OCI-M1 (cell line): Measurements from ENCODE around the gene UQCC2.
A peak's percentile ranks its signal among the peaks of the same experiment; 100 is the strongest.

Source experiments
- DNase-seq: peaks from one replicate; lab custom pipeline; 2025; lab: John Stamatoyannopoulos, UW

UQCC2 gene

DNA sequence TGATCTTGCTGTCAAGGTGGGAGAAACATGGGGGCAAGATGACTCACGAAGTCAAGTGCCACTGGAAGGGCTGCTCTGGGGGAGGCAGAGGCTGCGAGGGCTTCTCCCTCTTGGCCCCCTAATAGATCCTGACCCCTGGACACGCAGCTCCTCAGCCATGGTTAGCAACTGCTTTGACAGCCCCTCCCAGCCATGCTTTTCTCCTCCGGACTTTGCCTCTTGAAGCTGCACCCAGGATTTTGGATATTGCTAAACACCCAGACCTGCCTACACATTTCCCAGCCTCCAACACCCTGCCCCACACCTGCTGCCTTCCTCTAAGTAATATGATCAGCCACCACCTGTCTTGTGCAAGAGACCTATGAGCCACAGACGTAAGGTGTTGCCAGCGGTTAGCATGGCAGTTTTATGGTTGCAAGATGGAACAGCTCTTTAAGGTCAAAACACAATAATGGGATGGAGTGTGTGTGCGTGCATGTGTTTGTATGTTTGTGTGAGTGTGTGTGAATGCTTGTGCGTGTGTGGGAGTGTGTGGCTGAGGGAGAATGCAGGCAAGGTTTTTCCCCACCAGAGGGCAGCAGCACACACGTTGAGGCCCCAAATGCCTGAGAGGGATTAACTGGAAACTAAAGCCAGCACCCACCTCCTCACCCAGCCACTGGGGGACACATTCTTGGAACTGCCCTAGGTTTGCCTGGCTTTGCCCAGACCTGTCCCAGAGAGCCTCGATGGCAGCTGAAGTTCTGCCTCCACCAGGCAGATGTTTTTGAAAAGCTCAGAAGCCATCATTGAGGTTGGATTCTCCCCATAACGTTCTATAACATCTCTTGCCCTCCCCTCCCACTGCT is 32.7 kb upstream of the UQCC2 start:
- DNase-seq = peak; percentile 83

DNA sequence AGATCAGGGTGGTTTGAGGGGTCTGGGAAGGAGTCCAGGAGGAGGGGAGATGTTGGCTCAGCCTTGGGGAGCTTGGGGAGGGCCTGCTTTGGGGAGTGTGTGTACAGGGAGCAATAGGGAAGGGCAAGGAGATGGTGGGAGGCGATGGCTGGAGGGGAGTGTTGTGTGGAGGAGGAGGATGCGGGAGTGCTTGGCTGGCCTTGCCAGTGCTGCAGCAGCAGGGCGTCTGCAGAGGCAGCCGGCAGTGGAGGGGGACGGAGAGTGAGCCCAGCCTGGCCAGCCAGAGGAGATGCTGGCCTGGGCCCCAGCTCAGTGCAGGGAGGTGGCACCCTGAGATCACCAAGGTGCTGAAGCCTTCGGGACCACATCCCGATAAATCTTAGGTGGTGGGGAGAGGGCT is 31.3 kb upstream of the UQCC2 start:
- DNase-seq = no peak

DNA sequence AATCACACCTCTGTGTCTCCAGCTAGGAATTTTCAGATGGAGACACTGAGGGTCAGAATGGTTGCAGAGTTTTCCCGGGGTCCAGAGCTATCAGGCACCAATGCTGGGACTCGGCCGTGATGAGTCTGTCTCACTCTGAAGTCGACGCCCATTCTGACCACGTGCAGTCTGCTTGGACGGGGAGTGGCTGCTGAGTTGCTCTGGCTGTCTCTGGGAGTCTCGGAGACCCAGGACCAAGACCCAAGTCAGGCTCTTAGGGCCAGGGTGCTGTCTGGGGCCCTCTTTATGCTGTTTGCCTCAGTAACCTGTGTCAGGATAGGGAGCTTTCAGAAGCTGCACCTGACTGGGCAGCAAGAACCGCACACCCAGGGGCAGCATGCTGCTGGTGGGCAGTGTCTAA is 30.6 kb upstream of the UQCC2 start:
- DNase-seq = peak; percentile 21

DNA sequence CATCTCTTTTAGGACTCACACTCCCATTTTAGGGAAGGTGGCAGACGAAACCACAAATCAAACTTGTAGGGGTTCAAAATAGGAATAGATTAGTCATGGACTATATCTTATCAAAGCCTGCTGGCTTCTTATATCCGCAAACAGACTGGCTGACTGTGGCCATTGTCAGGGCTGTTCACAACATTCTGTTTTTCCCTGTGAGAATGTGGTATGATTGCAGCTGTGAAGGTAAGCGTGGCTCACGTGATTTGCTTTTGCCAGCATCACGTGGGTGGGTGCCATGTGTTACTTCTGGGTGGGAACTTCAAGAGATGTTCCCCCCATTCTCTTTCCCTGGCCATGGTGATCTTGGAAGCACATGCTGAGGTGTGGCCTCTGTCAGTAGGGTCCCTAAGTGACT is 29.3 kb upstream of the UQCC2 start:
- DNase-seq = peak; percentile 42

DNA sequence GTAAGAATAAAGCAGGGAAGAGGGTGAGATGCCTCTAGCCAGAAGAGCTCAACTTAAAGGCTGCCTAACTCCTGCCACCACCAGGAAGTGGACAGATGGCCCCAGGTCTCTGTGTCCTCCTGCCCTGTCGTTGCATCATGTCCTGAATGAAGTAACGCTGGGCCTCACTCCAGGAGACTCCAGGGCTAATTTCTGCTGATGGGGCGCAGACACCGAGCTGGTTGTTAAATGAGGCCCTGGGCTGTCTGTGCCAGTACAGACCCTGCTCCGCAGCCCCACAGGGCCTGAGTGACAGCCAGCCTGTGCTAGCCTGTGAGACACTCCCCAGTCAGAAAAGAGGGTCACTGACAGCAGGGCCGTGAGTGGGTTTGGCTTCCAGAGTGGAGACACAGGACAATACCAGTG is 28.7 kb upstream of the UQCC2 start:
- peak; percentile 27 for DNase-seq

DNA sequence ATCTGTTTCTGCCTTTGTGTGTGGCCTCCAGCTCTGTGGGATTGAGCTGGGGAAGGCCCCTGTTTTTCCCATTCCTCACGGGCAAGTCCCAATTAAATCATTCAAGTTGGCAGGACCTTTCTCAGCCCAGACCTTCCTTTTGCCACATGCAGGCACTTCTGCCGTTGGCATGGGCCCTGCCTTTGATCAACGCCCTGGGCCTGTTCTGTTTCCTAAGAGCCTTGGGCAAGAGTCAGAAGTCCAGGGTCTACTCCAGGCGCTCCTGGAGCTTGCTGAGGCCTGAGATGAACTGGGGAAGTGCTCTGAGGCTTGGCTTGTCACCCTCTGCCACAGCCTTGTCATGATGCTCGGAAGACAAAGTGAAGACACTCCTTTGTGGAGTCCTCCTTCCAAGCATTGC is 28.1 kb upstream of the UQCC2 start:
- DNase-seq = no peak

DNA sequence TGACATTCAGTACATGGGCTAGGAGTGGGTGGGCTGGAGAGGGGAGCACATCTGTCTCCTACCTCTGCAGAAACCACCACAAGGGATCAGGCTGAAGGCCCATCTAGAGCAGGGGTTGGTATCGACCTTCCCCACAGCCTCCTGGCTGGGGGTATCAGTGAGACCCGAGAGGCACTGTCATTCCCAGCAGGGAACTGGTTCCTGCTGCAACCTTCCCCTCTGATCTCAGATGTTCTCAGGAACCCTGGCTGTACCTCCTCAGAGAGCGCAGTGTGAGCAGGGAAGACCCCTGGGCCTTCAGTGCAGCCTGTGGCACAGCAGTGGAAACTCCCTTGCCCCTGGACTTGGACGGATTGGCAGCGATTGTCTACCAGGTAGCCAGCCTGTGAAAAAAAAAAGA is 27.4 kb upstream of the UQCC2 start:
- DNase-seq = no peak

DNA sequence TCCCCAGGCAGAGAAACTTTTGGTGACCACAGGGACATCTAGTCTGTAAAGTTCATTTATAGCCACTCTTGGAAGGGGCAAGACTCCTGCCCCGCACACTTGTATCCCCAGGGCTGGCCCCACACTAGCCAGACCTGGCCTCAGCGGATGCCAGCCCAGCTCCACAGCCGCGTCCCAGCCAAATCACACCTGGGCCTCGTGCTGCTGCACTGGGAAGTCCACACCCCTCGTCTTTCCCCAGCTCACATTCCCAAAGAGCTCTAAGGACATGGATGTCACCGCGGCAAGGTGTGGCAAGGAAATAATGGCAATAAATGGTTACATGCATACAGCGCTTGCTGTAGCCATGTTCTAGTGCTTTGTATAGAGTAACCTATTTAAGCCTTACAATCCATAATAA is 26.7 kb upstream of the UQCC2 start:
- no peak for DNase-seq

DNA sequence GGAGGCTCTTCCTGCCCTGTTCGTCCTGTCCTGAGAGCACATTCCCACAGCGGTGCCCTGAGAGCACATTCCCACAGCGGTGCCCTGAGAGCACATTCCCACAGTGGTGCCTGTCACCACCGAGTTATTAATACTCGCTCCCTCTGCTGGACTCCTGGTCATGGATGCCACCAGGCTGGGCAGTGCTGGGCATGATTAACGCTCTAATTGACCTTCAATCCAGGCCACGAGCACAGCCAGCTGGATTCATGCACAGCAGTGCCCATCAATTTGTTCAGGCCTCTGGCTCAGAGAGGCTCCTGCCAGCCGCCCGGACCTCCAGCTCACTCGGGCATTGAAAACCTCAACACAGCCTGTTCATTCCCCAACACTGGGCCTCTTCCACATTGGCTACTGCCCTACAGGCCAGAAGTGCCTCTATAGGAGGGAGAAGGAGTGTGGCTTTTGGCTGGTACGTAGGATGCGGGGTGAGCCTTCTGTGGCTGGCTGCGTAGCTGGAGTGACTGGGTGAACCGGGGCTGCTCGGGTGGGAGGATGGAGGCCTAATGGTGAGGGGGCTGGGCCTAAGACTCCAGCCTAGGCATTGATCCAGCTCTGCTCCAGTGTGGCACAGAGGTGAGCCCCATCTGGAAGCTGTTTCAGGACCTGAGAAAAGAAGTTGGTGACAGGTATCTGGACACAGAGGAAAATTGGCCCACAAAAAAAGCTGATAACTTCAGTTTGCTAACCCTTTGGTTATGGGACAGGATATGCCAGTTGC is 25.9 kb upstream of the UQCC2 start:
- DNase-seq = no peak

DNA sequence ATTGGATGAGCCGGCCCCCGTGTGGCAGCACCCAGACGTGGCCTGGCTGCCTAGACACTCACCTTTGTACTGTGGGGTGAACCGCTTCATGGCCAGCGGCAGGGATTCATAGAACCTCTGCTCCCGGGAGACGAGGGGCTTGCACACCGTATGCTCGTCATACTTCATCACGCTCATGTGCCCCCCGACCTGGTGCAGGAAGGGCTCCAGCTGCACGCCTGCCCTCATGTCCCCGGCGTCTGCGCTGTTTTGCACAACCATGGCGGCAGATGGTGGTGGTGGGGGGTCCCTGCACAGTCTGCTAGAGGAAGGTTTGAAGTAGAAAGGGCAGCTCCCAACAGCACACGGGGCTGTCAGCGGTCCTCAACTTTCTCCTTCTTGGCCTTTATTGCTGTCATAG is 23.7 kb upstream of the UQCC2 start:
- DNase-seq = no peak

DNA sequence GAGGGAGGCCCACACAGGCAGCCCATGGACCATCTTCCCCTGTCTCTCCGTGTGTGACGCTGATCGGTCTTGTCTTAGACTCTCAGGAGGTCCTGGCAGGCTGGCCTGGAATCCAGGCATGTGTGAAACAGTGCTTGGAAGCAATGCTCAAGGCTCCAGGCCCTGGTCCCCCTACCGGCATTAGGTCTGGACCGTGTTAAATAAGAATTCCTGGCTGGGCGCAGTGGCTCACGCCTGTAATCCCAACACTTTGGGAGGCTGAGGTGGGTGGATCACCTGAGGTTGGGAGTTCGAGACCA is 22.2 kb upstream of the UQCC2 start:
- DNase-seq = no peak

DNA sequence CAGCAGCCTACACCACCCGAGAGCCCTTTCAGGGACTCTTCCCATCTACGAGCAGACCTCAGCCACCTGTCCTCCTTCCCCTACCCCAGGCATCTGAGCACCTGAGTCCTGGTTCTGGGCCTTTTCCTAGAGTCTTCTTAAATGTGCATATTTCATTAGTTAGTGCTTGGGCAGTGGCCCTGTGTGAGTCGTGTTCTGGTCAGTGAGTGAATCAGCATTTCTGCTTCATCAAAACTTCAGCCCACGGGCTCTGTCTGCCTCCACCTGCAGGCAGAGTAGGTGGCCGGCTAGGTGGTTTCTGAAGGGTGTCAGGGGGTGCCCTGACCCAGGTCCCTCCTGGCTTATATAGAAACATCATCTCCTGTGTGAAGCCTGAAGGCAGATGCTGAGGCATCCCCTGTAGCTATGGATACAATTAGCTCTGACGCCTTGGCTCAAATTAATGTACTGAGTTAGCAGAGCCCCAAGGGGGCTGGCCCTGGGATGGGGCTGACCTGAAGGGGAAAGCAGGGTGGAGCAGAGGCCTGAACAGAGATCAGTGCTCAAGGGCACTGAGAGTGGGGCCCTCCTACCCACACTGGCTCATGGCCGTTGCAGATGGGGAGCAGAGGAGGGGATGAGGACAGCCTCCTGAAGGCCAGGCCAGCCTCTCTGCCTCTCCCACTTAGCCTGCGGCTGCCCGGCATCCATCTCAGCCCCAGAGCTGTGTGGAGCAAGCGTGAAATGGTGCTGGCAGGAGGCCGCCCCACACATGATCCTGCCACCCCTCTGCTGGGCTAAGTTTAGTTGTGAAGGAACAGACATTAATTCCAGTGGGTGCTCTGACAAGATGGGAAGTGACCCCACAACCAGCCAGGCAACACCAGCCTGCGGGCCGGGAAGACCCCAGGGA is 21.6 kb upstream of the UQCC2 start:
- peak; percentile 11 for DNase-seq

DNA sequence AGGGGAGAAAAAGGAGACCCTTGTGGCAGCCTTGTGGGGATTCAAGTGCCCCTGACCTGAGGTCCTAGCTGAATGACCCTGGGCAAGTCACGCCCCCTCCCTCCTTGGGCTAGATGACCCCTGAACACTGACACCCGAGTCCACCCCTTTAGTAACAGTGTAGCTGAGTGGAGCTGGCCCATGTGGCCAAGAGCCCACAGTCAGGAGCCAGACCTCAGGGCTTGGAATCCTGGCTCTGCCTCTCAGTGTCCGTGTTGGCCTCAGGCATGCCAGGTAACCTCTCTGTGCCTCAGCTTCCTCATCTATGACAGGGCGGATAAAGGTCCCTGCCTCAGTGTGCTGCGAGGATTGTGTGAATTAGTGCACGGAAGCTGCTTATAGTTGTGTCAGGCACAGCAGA is 20.9 kb upstream of the UQCC2 start:
- no peak for DNase-seq

DNA sequence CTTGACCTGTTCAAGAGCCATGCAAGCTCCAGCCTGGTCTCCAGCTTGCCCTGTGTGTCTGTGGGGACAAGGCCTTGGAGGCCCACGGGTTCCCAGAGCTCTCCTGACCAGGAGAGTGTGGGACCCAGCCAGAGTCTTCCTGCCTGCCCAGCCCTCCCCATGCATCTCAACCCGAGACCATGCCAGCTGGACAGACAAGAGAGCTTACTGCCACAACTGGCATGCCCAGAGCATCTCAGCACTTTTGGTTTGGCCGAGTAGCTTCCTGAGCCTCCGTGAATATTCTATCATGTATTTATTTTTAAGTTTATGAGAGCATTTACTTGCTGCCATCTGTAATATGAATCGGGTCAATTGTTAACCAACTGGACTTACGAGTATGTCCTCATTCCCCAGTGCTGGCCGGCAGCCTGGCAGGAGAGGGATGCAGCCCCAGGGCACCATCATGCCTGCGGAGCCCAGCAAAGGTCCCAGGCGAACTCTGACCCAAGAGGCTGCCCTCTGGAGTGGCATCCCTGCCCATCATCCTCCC is 20.3 kb upstream of the UQCC2 start:
- DNase-seq = no peak

DNA sequence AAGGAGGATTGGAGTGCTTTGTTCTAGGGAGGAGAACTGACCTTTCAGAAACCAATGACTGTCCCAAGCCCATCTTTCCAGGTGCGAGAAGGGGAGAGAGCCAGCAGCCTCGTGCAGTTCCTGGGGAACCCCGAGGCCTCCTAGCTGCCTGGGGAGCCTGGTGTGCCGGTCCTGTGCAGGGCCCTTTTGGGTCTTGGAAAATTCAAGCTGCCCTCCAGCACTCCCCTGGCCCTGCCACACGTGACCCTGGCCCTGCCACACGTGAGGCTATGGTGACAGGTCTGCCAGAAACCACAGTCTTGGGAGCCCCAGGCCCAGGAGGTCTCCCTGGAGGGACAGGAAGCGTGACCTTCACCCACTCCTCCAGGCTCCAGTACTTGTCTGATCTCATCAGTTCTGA is 19.5 kb upstream of the UQCC2 start:
- no peak for DNase-seq

DNA sequence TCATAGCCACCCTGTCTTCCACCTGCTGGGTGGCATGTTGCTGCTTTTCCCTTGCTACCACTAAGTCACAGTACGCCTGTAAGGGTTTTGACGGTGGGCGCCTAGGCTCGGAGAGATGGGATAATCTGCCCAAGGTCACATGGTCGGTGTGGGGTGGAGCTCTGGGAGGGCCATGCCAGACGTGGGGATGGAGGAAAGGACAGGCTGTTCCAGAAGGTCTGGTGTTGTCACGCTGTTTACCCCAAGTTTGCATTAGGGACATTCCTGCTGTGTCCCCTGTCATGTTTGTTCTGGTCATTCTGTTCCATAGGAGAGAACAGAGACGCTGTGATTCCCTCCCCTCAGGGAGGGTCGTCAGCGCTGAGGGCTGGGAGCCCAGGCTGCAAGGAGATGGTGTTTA is 19.1 kb upstream of the UQCC2 start:
- no peak for DNase-seq

DNA sequence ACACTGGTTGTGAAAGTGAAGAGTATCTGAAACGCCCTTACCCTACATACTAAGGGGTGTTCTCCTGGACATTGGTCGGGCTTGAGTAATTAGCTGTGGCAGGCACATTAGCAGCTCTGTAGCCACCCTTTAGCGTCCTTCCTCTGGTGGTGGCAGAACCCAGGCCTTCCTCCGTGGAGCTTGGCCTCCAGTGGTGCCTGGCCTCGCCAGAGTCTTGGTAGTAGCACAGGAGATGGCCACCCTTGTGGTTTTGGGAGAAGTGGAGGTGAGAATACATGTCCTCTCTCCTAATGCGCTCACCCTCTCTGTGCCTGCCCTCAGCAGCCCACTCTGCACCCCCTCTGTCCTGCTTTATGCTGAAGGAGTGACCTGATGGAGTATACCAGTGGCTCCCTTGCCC is 17.6 kb upstream of the UQCC2 start:
- DNase-seq = no peak

DNA sequence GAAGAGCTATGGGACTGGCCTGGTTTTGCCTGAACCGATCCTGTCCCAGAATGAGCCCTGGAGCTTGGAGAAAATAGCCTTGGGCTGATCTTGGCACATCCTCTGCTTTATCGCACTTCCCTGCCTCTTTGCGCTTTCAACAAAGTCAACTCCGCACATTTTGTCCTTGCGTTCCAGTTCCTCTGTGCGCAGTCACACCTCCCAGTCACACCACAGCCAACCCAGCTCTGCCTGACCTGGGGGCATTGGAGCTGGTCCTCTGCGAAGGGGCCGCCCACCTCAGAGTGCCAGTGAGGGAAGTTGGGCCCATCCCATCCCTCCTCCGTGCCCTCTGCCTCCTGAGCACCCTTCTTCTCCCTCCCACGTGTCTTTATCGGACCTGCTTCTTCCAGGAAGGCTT is 16.9 kb upstream of the UQCC2 start:
- DNase-seq = no peak

DNA sequence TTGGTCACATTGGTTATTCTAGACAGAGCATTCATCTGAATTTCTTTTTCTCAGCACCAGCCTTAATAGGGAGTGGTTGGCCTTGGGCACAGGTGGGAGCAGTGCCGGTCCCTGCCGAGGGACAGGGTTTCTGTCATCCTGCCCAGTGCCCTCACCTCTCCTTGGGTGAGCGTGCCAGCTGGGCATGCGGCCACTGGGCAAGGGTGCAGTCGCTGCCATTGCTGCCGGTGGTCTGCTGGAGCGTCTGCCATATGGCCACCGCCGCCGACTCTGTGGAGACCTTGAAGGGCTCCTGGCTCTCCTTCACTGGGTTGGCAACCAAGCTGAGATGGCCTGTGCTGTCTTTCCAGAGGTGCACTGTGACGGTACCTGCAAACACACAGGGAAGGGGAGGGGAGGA is 16.4 kb upstream of the UQCC2 start:
- no peak for DNase-seq

DNA sequence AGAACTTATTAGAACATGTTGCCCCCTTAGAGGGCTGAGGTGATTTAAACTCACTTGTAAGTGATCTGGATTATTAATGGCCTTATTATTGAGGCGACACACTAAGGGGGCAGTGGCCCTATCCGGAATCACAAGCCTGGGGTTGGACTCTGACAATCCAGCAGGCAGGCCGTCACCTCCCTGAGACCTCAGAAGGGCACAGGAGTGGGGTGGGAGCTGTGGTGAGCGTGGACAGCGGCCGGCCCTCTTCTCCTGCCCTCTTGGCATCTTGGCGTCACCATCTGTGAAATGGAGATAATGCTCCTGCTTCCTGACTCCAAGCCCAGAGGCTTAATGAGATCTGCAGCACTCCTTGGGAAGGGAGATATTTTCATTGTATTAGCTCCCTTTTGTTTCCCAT is 15.6 kb upstream of the UQCC2 start:
- DNase-seq = no peak

DNA sequence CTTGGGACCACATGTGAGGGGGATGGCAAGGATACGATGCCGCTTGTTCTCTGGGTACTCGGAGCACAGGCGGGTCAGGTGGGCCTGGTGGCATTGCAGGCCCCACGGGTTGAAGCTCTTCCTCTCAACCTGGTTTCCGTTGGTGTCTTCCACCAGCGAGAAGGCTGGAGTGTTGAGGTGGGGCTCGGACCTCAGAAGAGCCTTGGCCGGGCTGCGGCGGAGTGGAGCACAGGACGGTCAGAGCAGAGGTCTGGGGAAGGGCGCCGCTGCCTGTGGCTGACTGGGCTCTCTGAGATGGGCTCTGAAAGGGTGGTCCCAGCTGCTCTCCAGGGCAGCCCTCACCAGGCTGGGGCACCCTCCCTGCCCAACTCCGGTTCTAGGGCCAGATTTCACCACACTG is 15.2 kb upstream of the UQCC2 start:
- DNase-seq = no peak

DNA sequence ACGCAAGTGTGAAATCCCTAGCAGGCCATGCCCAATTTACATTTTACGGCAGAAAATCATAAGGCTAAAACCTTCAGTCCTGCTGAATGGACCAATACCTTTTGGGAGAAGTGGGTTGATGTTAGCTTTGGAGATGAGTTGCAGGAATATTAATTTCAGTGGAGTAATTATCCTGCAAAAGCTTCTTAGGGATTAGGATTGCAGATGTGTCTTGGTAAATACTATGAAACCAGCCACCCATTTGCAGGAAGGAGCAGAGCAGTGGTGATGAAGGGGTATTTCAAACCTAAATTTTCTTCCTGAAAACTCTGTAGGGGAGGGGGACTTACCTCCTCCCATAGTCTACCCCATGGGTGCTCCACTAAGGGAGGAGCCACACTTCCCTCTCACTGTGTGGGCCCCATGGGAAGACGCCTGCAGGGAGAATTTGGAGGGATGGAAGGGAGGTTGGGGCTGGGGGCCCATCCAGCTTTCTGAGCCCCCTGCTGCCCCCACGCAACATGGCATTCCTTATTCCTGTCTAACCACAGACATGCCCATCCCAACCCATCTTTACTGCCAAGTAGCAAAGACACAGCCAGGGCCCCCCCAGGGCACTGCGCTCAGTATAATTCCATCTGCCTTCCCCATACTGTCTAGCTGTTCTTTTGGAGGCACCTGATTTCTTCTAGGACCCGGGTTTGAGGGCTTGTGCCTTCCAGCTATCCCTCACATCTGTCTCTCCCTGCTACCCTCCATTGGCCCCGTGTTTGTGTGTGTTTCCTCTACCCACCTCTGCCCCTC is 14.6 kb upstream of the UQCC2 start:
- no peak for DNase-seq
